GM12872 (cell line): ENCODE results near the gene ATP11C.

Experiments used
- CTCF ChIP-seq: IDR thresholded peaks from 3 replicates; pipeline ENCODE4 v1.5.1; 2011; ENCODE audit warnings: low read depth, mild to moderate bottlenecking, low read length, moderate library complexity; ENCODE audit not compliant: insufficient read depth

The ATP11C gene

GRCh38 chrX:139932073-139932900, 566 bp downstream of the ATP11C start:
- no peak for TF ChIP-seq CTCF

- no peak for TF ChIP-seq CTCF
Observed at GRCh38 chrX:139931646-139932072, 1.2 kb downstream of the ATP11C start.

- TF ChIP-seq CTCF: no peak
Observed at GRCh38 chrX:139930916-139931645, 1.8 kb downstream of the ATP11C start.

- no peak for TF ChIP-seq CTCF
Observed at GRCh38 chrX:139930401-139930800, 2.5 kb downstream of the ATP11C start.

GRCh38 chrX:139929876-139930275, 3.0 kb downstream of the ATP11C start:
- no peak for TF ChIP-seq CTCF

GRCh38 chrX:139924696-139925095, 8.2 kb downstream of the ATP11C start:
- no peak for TF ChIP-seq CTCF

- no peak for TF ChIP-seq CTCF
Observed at GRCh38 chrX:139924069-139924695, 8.7 kb downstream of the ATP11C start.
